ENCODE measurements around the gene LNX1.

LNX1 gene

GRCh38 chr4:53583513-53583912, 7.8 kb downstream of the LNX1 start:
- no peak overlapping the region for H3K27ac ChIP-seq (ENCODE audit: low read depth, low read length)
- no CpG with 5 or more reads among the region's 3 CpGs for whole genome bisulfite sequencing (ENCODE audit: extremely low coverage, insufficient coverage, insufficient read length)
- H3K79me2 ChIP-seq (ENCODE audit: control insufficient read depth, insufficient read depth, low read length, poor library complexity), result no peaks in the 10 kb centered on the region
- no peak overlapping the region for H3K9ac ChIP-seq (ENCODE audit: low read length)
- no peak overlapping the region for H2BK5ac ChIP-seq (ENCODE audit: low read depth, low read length, poor library complexity)
- no peak overlapping the region for H3K4me3 ChIP-seq (ENCODE audit: low read depth, low read length)
- H3K18ac ChIP-seq (ENCODE audit: low read length), result no peak overlapping the region
- no peak overlapping the region for H2AK5ac ChIP-seq (ENCODE audit: low read length)
- H3K4ac ChIP-seq (ENCODE audit: low read depth, low read length), result no peak overlapping the region
- H2AFZ ChIP-seq (ENCODE audit: insufficient read depth, low read length, poor library complexity), result no peak overlapping the region
- H3K4me2 ChIP-seq (ENCODE audit: low read length), result no peak overlapping the region
- H3K27me3 ChIP-seq (ENCODE audit: insufficient read depth, low read length), result no peaks in the 10 kb centered on the region
- no peak overlapping the region for H3K14ac ChIP-seq (ENCODE audit: low read length)
- no peak overlapping the region for H4K91ac ChIP-seq (ENCODE audit: low read depth, low read length)
- H3K23ac ChIP-seq (ENCODE audit: low read length), result no peak overlapping the region
- no peak overlapping the region for H2BK12ac ChIP-seq (ENCODE audit: low read length)
- H3K4me1 ChIP-seq (ENCODE audit: control insufficient read depth in 1 of 2, insufficient read depth in 2 of 2, low read length in 2 of 2), result peaks cover 0 to 4% of the 10 kb centered on the region in 2 experiments
- H4K8ac ChIP-seq (ENCODE audit: low read depth, low read length), result no peak overlapping the region
- no peak for DNase-seq
- no peaks in the 10 kb centered on the region for H3K36me3 ChIP-seq (ENCODE audit: control insufficient read depth in 1 of 2, insufficient read depth in 2 of 2, low read length in 2 of 2)
- H3K79me1 ChIP-seq (ENCODE audit: low read length), result peaks cover 1% of the 10 kb centered on the region
- no peak overlapping the region for H2BK120ac ChIP-seq (ENCODE audit: insufficient read depth, low read length, poor library complexity)
- no peak overlapping the region for H4K12ac ChIP-seq (ENCODE audit: low read depth, low read length)
- H3K9me3 ChIP-seq (ENCODE audit: insufficient read depth, low read depth, low read length), result no peaks in the 10 kb centered on the region

DNA sequence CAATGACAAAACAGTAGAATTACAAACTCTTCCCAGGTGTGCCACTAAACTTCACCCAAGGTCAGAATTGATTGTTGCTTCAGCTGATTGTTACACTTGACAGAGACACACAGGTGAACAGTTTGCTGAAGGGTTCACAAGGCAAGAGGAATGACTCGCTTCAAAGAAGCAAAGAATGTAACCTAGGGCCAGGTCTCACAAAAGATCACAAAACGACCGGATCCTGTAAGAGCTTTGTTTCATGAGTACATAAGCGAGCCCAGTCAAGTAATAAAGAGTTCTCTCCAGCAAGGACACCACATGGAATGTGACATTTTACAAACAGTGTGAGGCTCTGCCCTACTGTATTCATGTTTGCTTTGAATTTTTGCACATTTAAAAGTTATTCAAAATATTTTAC, 9.1 kb downstream of the LNX1 start:
- H4K8ac ChIP-seq (ENCODE audit: low read depth, low read length), result no peak overlapping the region
- no peaks in the 10 kb centered on the region for H3K9me3 ChIP-seq (ENCODE audit: insufficient read depth, low read depth, low read length)
- no peaks in the 10 kb centered on the region for H3K27me3 ChIP-seq (ENCODE audit: insufficient read depth, low read length)
- H2BK12ac ChIP-seq (ENCODE audit: low read length), result no peak overlapping the region
- H3K79me1 ChIP-seq (ENCODE audit: low read length), result peaks cover 1% of the 10 kb centered on the region
- H3K14ac ChIP-seq (ENCODE audit: low read length), result no peak overlapping the region
- no peak overlapping the region for H3K27ac ChIP-seq (ENCODE audit: low read depth, low read length)
- no peak overlapping the region for H2BK120ac ChIP-seq (ENCODE audit: insufficient read depth, low read length, poor library complexity)
- no peak overlapping the region for H3K18ac ChIP-seq (ENCODE audit: low read length)
- H3K36me3 ChIP-seq (ENCODE audit: control insufficient read depth in 1 of 2, insufficient read depth in 2 of 2, low read length in 2 of 2), result no peaks in the 10 kb centered on the region
- no peak overlapping the region for H3K4me2 ChIP-seq (ENCODE audit: low read length)
- H3K4me3 ChIP-seq (ENCODE audit: low read depth, low read length), result no peak overlapping the region
- H2BK5ac ChIP-seq (ENCODE audit: low read depth, low read length, poor library complexity), result no peak overlapping the region
- no peak overlapping the region for H2AK5ac ChIP-seq (ENCODE audit: low read length)
- H4K12ac ChIP-seq (ENCODE audit: low read depth, low read length), result no peak overlapping the region
- no peak overlapping the region for H2AFZ ChIP-seq (ENCODE audit: insufficient read depth, low read length, poor library complexity)
- no peaks in the 10 kb centered on the region for H3K79me2 ChIP-seq (ENCODE audit: control insufficient read depth, insufficient read depth, low read length, poor library complexity)
- H3K4me1 ChIP-seq (ENCODE audit: control insufficient read depth in 1 of 2, insufficient read depth in 2 of 2, low read length in 2 of 2), result peaks cover 0 to 4% of the 10 kb centered on the region in 2 experiments
- no peak overlapping the region for H3K23ac ChIP-seq (ENCODE audit: low read length)
- peak in 1 of 2 donors; percentile 28 for DNase-seq
- no peak overlapping the region for H4K91ac ChIP-seq (ENCODE audit: low read depth, low read length)
- H3K4ac ChIP-seq (ENCODE audit: low read depth, low read length), result no peak overlapping the region
- H3K9ac ChIP-seq (ENCODE audit: low read length), result no peak overlapping the region
- no CpG with 5 or more reads among the region's 4 CpGs for WGBS (ENCODE audit: extremely low coverage, insufficient coverage, insufficient read length)

- Histone ChIP-seq H4K12ac (ENCODE audit: low read depth, low read length) (no peak overlapping the region), H4K8ac (ENCODE audit: low read depth, low read length) (no peak overlapping the region), H2AK5ac (ENCODE audit: low read length) (no peak overlapping the region), H3K4me1 (ENCODE audit: control insufficient read depth in 1 of 2, insufficient read depth in 2 of 2, low read length in 2 of 2) (peaks cover 0 to 9% of the 10 kb centered on the region in 2 experiments), H3K79me1 (ENCODE audit: low read length) (peaks cover 1% of the 10 kb centered on the region), H3K9me3 (ENCODE audit: insufficient read depth, low read depth, low read length) (no peaks in the 10 kb centered on the region), H3K23ac (ENCODE audit: low read length) (no peak overlapping the region), H2BK120ac (ENCODE audit: insufficient read depth, low read length, poor library complexity) (no peak overlapping the region), H3K4me3 (ENCODE audit: low read depth, low read length) (no peak overlapping the region), H3K36me3 (ENCODE audit: control insufficient read depth in 1 of 2, insufficient read depth in 2 of 2, low read length in 2 of 2) (no peaks in the 10 kb centered on the region), H3K14ac (ENCODE audit: low read length) (no peak overlapping the region), H2BK12ac (ENCODE audit: low read length) (no peak overlapping the region), H3K9ac (ENCODE audit: low read length) (no peak overlapping the region), H2AFZ (ENCODE audit: insufficient read depth, low read length, poor library complexity) (no peak overlapping the region), H3K27me3 (ENCODE audit: insufficient read depth, low read length) (no peaks in the 10 kb centered on the region), H3K79me2 (ENCODE audit: control insufficient read depth, insufficient read depth, low read length, poor library complexity) (peaks cover 2% of the 10 kb centered on the region), H3K4me2 (ENCODE audit: low read length) (no peak overlapping the region), H3K18ac (ENCODE audit: low read length) (no peak overlapping the region), H2BK5ac (ENCODE audit: low read depth, low read length, poor library complexity) (no peak overlapping the region), H4K91ac (ENCODE audit: low read depth, low read length) (no peak overlapping the region), H3K4ac (ENCODE audit: low read depth, low read length) (no peak overlapping the region), H3K27ac (ENCODE audit: low read depth, low read length) (no peak overlapping the region)
- no CpG with 5 or more reads among the region's 3 CpGs for WGBS (ENCODE audit: extremely low coverage, insufficient coverage, insufficient read length)
- no peak for DNase-seq
Measured at GRCh38 chr4:53580274-53580673, 11.0 kb downstream of the LNX1 start.

GRCh38 chr4:53579826-53580225, 11.5 kb downstream of the LNX1 start:
- peaks cover 1% of the 10 kb centered on the region for H3K79me1 ChIP-seq (ENCODE audit: low read length)
- no peak overlapping the region for H2AK5ac ChIP-seq (ENCODE audit: low read length)
- H2BK5ac ChIP-seq (ENCODE audit: low read depth, low read length, poor library complexity), result no peak overlapping the region
- no peak overlapping the region for H3K14ac ChIP-seq (ENCODE audit: low read length)
- H3K4me3 ChIP-seq (ENCODE audit: low read depth, low read length), result no peak overlapping the region
- no peak overlapping the region for H3K23ac ChIP-seq (ENCODE audit: low read length)
- no peak for DNase-seq
- H3K27ac ChIP-seq (ENCODE audit: low read depth, low read length), result no peak overlapping the region
- H3K18ac ChIP-seq (ENCODE audit: low read length), result no peak overlapping the region
- peaks cover 2% of the 10 kb centered on the region for H3K79me2 ChIP-seq (ENCODE audit: control insufficient read depth, insufficient read depth, low read length, poor library complexity)
- no peaks in the 10 kb centered on the region for H3K27me3 ChIP-seq (ENCODE audit: insufficient read depth, low read length)
- no peak overlapping the region for H3K4me2 ChIP-seq (ENCODE audit: low read length)
- H2BK120ac ChIP-seq (ENCODE audit: insufficient read depth, low read length, poor library complexity), result no peak overlapping the region
- H3K36me3 ChIP-seq (ENCODE audit: control insufficient read depth in 1 of 2, insufficient read depth in 2 of 2, low read length in 2 of 2), result no peaks in the 10 kb centered on the region
- H4K91ac ChIP-seq (ENCODE audit: low read depth, low read length), result no peak overlapping the region
- H3K4ac ChIP-seq (ENCODE audit: low read depth, low read length), result no peak overlapping the region
- no peak overlapping the region for H4K8ac ChIP-seq (ENCODE audit: low read depth, low read length)
- H3K9ac ChIP-seq (ENCODE audit: low read length), result no peak overlapping the region
- no CpG with 5 or more reads among the region's 3 CpGs for WGBS (ENCODE audit: extremely low coverage, insufficient coverage, insufficient read length)
- H2AFZ ChIP-seq (ENCODE audit: insufficient read depth, low read length, poor library complexity), result no peak overlapping the region
- H3K4me1 ChIP-seq (ENCODE audit: control insufficient read depth in 1 of 2, insufficient read depth in 2 of 2, low read length in 2 of 2), result peaks cover 0 to 9% of the 10 kb centered on the region in 2 experiments
- H4K12ac ChIP-seq (ENCODE audit: low read depth, low read length), result no peak overlapping the region
- H3K9me3 ChIP-seq (ENCODE audit: insufficient read depth, low read depth, low read length), result no peaks in the 10 kb centered on the region
- no peak overlapping the region for H2BK12ac ChIP-seq (ENCODE audit: low read length)
